CD8-positive, alpha-beta memory T cell (primary cell): ENCODE measurements around the gene TBC1D9B. TPM values are rescaled to one million over a fixed set of nuclear protein-coding genes. Genes with fewer than 3 reads are reported as not detected.

Experiments used
- CTCF ChIA-PET: fragments of 350-600 bp; sonication (Branson Sonifier 250); formaldehyde crosslinking; loops from one replicate; lab custom pipeline; 2021; ENCODE audit warnings: antibody characterized with exemption; lab: Charles Lee
- POLR2A ChIA-PET: fragments of 350-600 bp; sonication (Branson Sonifier 250); formaldehyde crosslinking; loops from one replicate; lab custom pipeline; 2021; ENCODE audit warnings: antibody characterized with exemption; lab: Charles Lee
- DNase-seq, 5 donors: peaks; one replicate each; pipeline versions ENCODE4 v3.0.0 to v3.0.0-alpha.2; 2020 to 2022; ENCODE audit warnings: mixed read lengths in 1 of 5
- H3K27ac ChIP-seq: one replicate; pipeline ENCODE4 v1.7.0; 2013; ENCODE audit warnings: low read depth, mild to moderate bottlenecking, low read length, moderate library complexity
- H3K27me3 ChIP-seq: 2 replicates; pipeline ENCODE4 v1.7.0; 2013; ENCODE audit warnings: low read length, mild to moderate bottlenecking; ENCODE audit not compliant: insufficient read depth, poor library complexity, severe bottlenecking
- H3K36me3 ChIP-seq: 2 replicates; pipeline ENCODE4 v1.7.0; 2013; ENCODE audit warnings: mild to moderate bottlenecking, low read length, moderate library complexity; ENCODE audit not compliant: insufficient read depth
- H3K4me1 ChIP-seq: 2 replicates; pipeline ENCODE4 v1.7.0; 2013; ENCODE audit warnings: mild to moderate bottlenecking, low read length, moderate library complexity; ENCODE audit not compliant: insufficient read depth
- H3K4me3 ChIP-seq: 2 replicates; pipeline ENCODE4 v1.7.0; 2013; ENCODE audit warnings: mild to moderate bottlenecking, low read length
- H3K9me3 ChIP-seq: 2 replicates; pipeline ENCODE4 v1.7.0; 2013; ENCODE audit warnings: mild to moderate bottlenecking, low read length
- H3K27ac Mint-ChIP-seq, 8 donors: one replicate each; pipeline ENCODE4 v1.8.0; 2020 to 2021; ENCODE audit warnings: mixed read lengths in 8 of 8, mild to moderate bottlenecking in 6 of 8, inconsistent platforms in 3 of 8, moderate library complexity in 3 of 8
- H3K27me3 Mint-ChIP-seq, 2 donors: one replicate each; pipeline ENCODE4 v1.8.0; 2020 to 2021; ENCODE audit warnings: mixed read lengths in 2 of 2, mild to moderate bottlenecking in 1 of 2, moderate library complexity in 1 of 2
- H3K36me3 Mint-ChIP-seq, 3 donors: one replicate each; pipeline ENCODE4 v1.8.0; 2020 to 2021; ENCODE audit warnings: mixed read lengths in 3 of 3, inconsistent platforms in 1 of 3, mild to moderate bottlenecking in 1 of 3
- H3K4me1 Mint-ChIP-seq, 3 donors: one replicate each; pipeline ENCODE4 v1.8.0; 2020 to 2021; ENCODE audit warnings: mixed read lengths in 3 of 3, inconsistent platforms in 1 of 3, mild to moderate bottlenecking in 1 of 3
- H3K4me3 Mint-ChIP-seq, 7 donors: one replicate each; pipeline ENCODE4 v1.8.0; 2020 to 2021; ENCODE audit warnings: mixed read lengths in 7 of 7, mild to moderate bottlenecking in 6 of 7, moderate library complexity in 4 of 7, inconsistent platforms in 2 of 7
- H3K9me3 Mint-ChIP-seq, 5 donors: one replicate each; pipeline ENCODE4 v1.8.0; 2020 to 2022; ENCODE audit warnings: mixed read lengths in 5 of 5, mild to moderate bottlenecking in 3 of 5, moderate library complexity in 2 of 5, inconsistent platforms in 1 of 5
- polyA plus RNA-seq: library from polyadenylated mRNA; unstranded; fragments of 300-500 nt; fragmentation: Illumina TruSeq; gene quantifications from one replicate; pipeline ENCODE4 v1.2.3, GENCODE V29; 2021
- total RNA-seq, 2 experiments: library from RNA; stranded (reverse); gene quantifications; one replicate each; pipeline ENCODE4 v1.2.3, GENCODE V29; 2021

TBC1D9B gene
- total and polyA plus RNA-seq, 3 experiments from 2014 or later, result 43.9 to 74.8 (median 73.7) TPM

- Mint-ChIP-seq H3K36me3 (peaks cover 23 to 69% (median 26%) of the 10 kb centered on the region in 3 donors), H3K4me3 (no peak overlapping the region), H3K4me1 (no peaks in the 10 kb centered on the region), H3K27ac (peak overlapping the region in 2 of 8 donors; percentile 21 to 47), H3K9me3 (peaks cover 12 to 22% (median 16%) of the 10 kb centered on the region in 5 donors), H3K27me3 (no peaks in the 10 kb centered on the region)
- H3K27ac ChIP-seq, result no peak overlapping the region
- peaks cover 12% of the 10 kb centered on the region for H3K36me3 ChIP-seq
- CTCF ChIA-PET, result no interaction called here
- peaks cover 7% of the 10 kb centered on the region for H3K9me3 ChIP-seq
- DNase-seq, result no peak
- no peaks in the 10 kb centered on the region for H3K4me1 ChIP-seq
- H3K27me3 ChIP-seq, result no peaks in the 10 kb centered on the region
- POLR2A ChIA-PET, result no interaction called here
- H3K4me3 ChIP-seq, result no peak overlapping the region
These were observed 27.5 kb downstream of the TBC1D9B start for GRCh38 chr5:179880066-179880650.

- H3K36me3 ChIP-seq, result peaks cover 8% of the 10 kb centered on the region
- Mint-ChIP-seq H3K9me3 (peaks cover 11 to 19% (median 13%) of the 10 kb centered on the region in 5 donors), H3K36me3 (peaks cover 19 to 71% (median 21%) of the 10 kb centered on the region in 3 donors), H3K4me1 (no peaks in the 10 kb centered on the region), H3K27me3 (no peaks in the 10 kb centered on the region), H3K4me3 (no peak overlapping the region), H3K27ac (peak overlapping the region in 1 of 8 donors; percentile 47)
- H3K4me3 ChIP-seq, result no peak overlapping the region
- H3K9me3 ChIP-seq, result peaks cover 7% of the 10 kb centered on the region
- no peaks in the 10 kb centered on the region for H3K4me1 ChIP-seq
- ChIA-PET POLR2A (no interaction called here), CTCF (no interaction called here)
- no peak overlapping the region for H3K27ac ChIP-seq
- H3K27me3 ChIP-seq, result no peaks in the 10 kb centered on the region
- no peak for DNase-seq
These were observed 28.0 kb downstream of the TBC1D9B start for GRCh38 chr5:179879690-179880010.

- H3K27me3 Mint-ChIP-seq, result no peaks in the 10 kb centered on the region
- peaks cover 13 to 71% (median 17%) of the 10 kb centered on the region in 3 donors for H3K36me3 Mint-ChIP-seq
- ChIA-PET POLR2A (no interaction called here), CTCF (no interaction called here)
- Histone ChIP-seq H3K4me1 (no peaks in the 10 kb centered on the region), H3K27ac (no peak overlapping the region), H3K9me3 (peaks cover 4% of the 10 kb centered on the region), H3K27me3 (no peaks in the 10 kb centered on the region), H3K36me3 (peaks cover 3% of the 10 kb centered on the region), H3K4me3 (no peak overlapping the region)
- no peak overlapping the region for H3K4me3 Mint-ChIP-seq
- H3K9me3 Mint-ChIP-seq, result peaks cover 10 to 16% (median 11%) of the 10 kb centered on the region in 5 donors
- H3K27ac Mint-ChIP-seq, result peak overlapping the region in 1 of 8 donors; percentile 29
- no peak for DNase-seq
- H3K4me1 Mint-ChIP-seq, result no peaks in the 10 kb centered on the region
These were observed 28.6 kb downstream of the TBC1D9B start for GRCh38 chr5:179879003-179879689.

- H3K4me3 Mint-ChIP-seq, result no peak overlapping the region
- H3K4me1 Mint-ChIP-seq, result no peaks in the 10 kb centered on the region
- Histone ChIP-seq H3K27ac (no peak overlapping the region), H3K4me3 (no peak overlapping the region), H3K36me3 (no peaks in the 10 kb centered on the region), H3K27me3 (no peaks in the 10 kb centered on the region), H3K9me3 (no peaks in the 10 kb centered on the region), H3K4me1 (no peaks in the 10 kb centered on the region)
- peaks cover 6 to 71% (median 13%) of the 10 kb centered on the region in 3 donors for H3K36me3 Mint-ChIP-seq
- H3K9me3 Mint-ChIP-seq, result peaks cover 2 to 9% (median 4%) of the 10 kb centered on the region in 5 donors
- no peak for DNase-seq
- ChIA-PET POLR2A (no interaction called here), CTCF (interaction anchor here (1.4 kb wide), 1 partner anchor 30 kb away, joined by 3 read pairs; no protein-coding TSS in a partner anchor)
- no peaks in the 10 kb centered on the region for H3K27me3 Mint-ChIP-seq
- H3K27ac Mint-ChIP-seq, result no peak overlapping the region
These were observed 29.3 kb downstream of the TBC1D9B start for GRCh38 chr5:179878222-179879002.

GRCh38 chr5:179876610-179876952 is 31.1 kb downstream of the TBC1D9B start:
- no peak for DNase-seq
- Mint-ChIP-seq H3K36me3 (peaks cover 3 to 74% (median 7%) of the 10 kb centered on the region in 3 donors), H3K4me3 (no peak overlapping the region), H3K4me1 (no peaks in the 10 kb centered on the region), H3K27ac (peak overlapping the region in 1 of 8 donors; percentile 29), H3K9me3 (no peaks in the 10 kb centered on the region), H3K27me3 (no peaks in the 10 kb centered on the region)
- Histone ChIP-seq H3K9me3 (no peaks in the 10 kb centered on the region), H3K27ac (no peak overlapping the region), H3K4me3 (no peak overlapping the region), H3K4me1 (no peaks in the 10 kb centered on the region), H3K27me3 (no peaks in the 10 kb centered on the region), H3K36me3 (peaks cover 3% of the 10 kb centered on the region)
- CTCF ChIA-PET, result no interaction called here
- POLR2A ChIA-PET, result no interaction called here

- H3K9me3 ChIP-seq, result no peaks in the 10 kb centered on the region
- no peaks in the 10 kb centered on the region for H3K9me3 Mint-ChIP-seq
- POLR2A ChIA-PET, result no interaction called here
- no peak for DNase-seq
- H3K4me1 ChIP-seq, result no peaks in the 10 kb centered on the region
- no peaks in the 10 kb centered on the region for H3K27me3 ChIP-seq
- H3K4me1 Mint-ChIP-seq, result no peaks in the 10 kb centered on the region
- no peaks in the 10 kb centered on the region for H3K27me3 Mint-ChIP-seq
- H3K4me3 ChIP-seq, result no peak overlapping the region
- peaks cover 4 to 74% (median 7%) of the 10 kb centered on the region in 3 donors for H3K36me3 Mint-ChIP-seq
- peak overlapping the region in 1 of 8 donors; percentile 69 for H3K27ac Mint-ChIP-seq
- no peak overlapping the region for H3K27ac ChIP-seq
- H3K36me3 ChIP-seq, result peaks cover 3% of the 10 kb centered on the region
- CTCF ChIA-PET, result interaction anchor here (1.3 kb wide), 1 partner anchor 32 kb away, joined by 3 read pairs; no protein-coding TSS in a partner anchor
- no peak overlapping the region for H3K4me3 Mint-ChIP-seq
These were observed 31.7 kb downstream of the TBC1D9B start for GRCh38 chr5:179875741-179876609.

GRCh38 chr5:179874536-179875292 is 33.0 kb downstream of the TBC1D9B start:
- Histone ChIP-seq H3K4me3 (no peak overlapping the region), H3K36me3 (peaks cover 3% of the 10 kb centered on the region), H3K27ac (no peak overlapping the region), H3K27me3 (no peaks in the 10 kb centered on the region), H3K9me3 (no peaks in the 10 kb centered on the region), H3K4me1 (no peaks in the 10 kb centered on the region)
- Mint-ChIP-seq H3K4me1 (no peaks in the 10 kb centered on the region), H3K27ac (no peak overlapping the region), H3K9me3 (no peaks in the 10 kb centered on the region), H3K27me3 (no peaks in the 10 kb centered on the region), H3K4me3 (no peak overlapping the region), H3K36me3 (peaks cover 7 to 79% (median 7%) of the 10 kb centered on the region in 3 donors)
- ChIA-PET CTCF (interaction anchor here (1.3 kb wide), 1 partner anchor 33 kb away, joined by 3 read pairs; no protein-coding TSS in a partner anchor), POLR2A (no interaction called here)
- DNase-seq, result no peak
